ENCODE data around the gene BCL11B.

DNA sequence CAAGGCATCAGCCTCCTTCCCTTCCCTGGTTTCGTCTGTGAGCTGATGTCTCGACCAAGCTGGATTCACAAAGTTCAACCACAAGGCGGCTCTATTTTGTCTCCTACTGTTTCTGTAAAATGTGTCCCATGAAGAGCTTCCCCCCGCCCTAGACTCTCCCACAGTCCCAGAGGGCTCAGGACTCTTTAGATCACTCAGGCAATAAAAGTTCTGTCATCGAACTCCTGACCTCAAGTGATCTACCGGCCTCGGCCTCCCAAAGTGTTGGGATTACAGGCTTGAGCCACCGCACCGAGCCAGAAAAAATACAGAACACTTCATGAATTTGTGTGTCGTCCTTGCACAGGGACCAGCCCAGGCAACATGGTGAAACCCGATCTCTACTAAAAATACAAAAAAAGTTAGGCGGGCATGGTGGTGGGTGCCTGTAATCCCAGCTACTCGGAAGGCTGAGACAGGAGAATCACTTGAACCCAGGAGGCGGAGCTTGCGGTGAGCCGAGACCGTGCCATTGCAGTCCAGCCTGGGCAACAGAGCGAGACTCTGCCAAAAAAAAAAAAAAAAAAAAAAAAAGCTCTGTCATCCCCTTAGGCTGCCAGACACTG lies 149.4 kb downstream of the BCL11B start:
- TF ChIP-seq, protein P1, sequence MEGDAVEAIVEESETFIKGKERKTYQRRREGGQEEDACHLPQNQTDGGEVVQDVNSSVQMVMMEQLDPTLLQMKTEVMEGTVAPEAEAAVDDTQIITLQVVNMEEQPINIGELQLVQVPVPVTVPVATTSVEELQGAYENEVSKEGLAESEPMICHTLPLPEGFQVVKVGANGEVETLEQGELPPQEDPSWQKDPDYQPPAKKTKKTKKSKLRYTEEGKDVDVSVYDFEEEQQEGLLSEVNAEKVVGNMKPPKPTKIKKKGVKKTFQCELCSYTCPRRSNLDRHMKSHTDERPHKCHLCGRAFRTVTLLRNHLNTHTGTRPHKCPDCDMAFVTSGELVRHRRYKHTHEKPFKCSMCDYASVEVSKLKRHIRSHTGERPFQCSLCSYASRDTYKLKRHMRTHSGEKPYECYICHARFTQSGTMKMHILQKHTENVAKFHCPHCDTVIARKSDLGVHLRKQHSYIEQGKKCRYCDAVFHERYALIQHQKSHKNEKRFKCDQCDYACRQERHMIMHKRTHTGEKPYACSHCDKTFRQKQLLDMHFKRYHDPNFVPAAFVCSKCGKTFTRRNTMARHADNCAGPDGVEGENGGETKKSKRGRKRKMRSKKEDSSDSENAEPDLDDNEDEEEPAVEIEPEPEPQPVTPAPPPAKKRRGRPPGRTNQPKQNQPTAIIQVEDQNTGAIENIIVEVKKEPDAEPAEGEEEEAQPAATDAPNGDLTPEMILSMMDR (IDR thresholded peaks at IDR 0.05; ENCODE audit: poor library complexity): no peak
- TF ChIP-seq EZH2 (IDR thresholded peaks at IDR 0.05; ENCODE audit: borderline replicate concordance) (no peak), EZH2phosphoT487 (IDR thresholded peaks at IDR 0.05; ENCODE audit: low read depth, severe bottlenecking, unreplicated experiment) (no peak)
